ENCODE results near the gene HINFP.

DNA sequence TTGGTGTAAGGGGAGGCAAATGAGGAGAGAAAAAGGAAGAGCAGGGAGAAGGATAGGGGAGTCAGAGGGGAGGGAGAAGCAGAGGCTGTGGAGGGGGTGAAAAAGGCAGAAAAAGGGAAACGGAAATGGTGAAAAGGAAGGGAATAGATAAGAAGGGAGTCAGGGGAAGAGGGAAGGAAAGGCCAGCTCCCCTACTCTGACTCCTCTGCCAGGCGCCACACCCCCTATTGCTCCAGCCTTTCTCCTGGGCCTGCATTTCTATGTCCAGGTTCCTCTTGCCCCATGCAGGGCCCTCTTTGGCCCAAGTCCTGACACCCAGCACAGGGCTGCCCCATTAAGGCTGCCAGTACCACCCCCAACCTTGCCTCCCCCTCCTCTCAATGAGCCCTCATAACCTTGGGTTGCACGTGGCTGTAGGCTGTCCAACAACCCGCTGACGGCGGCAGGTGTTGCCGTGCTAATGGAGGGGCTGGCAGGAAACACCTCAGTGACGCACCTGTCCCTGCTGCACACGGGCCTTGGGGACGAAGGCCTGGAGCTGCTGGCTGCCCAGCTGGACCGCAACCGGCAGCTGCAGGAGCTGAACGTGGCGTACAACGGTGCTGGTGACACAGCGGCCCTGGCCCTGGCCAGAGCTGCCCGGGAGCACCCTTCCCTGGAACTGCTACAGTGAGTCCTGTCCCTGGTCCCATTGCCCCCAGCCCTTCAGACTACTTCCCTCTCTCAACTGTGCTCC lies 60.5 kb downstream of the HINFP start:
- TF ChIP-seq POLR2A (IDR thresholded peaks at IDR 0.05; ENCODE audit: extremely low read depth, insufficient read length) = no peak
- TF ChIP-seq MYC (IDR thresholded peaks at IDR 0.05; ENCODE audit: low read depth, low read length) = no peak
